Stomach smooth muscle (tissue), 2 donors: ENCODE results near the gene ZNRF1.
"Not testable (repeated sequence)": the region's sequence is repeated elsewhere in the genome, so short reads cannot be mapped to it uniquely, and the experiment has no call there.

ENCODE experiments used
- H3K27ac ChIP-seq: one replicate; pipeline ENCODE4 v1.7.0; 2013; ENCODE audit warnings: mild to moderate bottlenecking, low read length, inconsistent platforms
- H3K27me3 ChIP-seq, 2 donors: one replicate each; pipeline ENCODE4 v1.7.0; 2013; ENCODE audit warnings: low read length in 2 of 2; ENCODE audit not compliant: insufficient read depth in 2 of 2, control insufficient read depth in 1 of 2
- H3K36me3 ChIP-seq, 2 donors: one replicate each; pipeline ENCODE4 v1.7.0; 2013; ENCODE audit warnings: low read length in 2 of 2; ENCODE audit not compliant: control insufficient read depth in 2 of 2, insufficient read depth in 2 of 2
- H3K4me1 ChIP-seq: one replicate; pipeline ENCODE4 v1.7.0; 2013; ENCODE audit warnings: low read length; ENCODE audit not compliant: control insufficient read depth, insufficient read depth
- H3K4me3 ChIP-seq, 2 donors: one replicate each; pipeline ENCODE4 v1.7.0; 2013; ENCODE audit warnings: low read length in 2 of 2
- H3K9ac ChIP-seq, 2 donors: one replicate each; pipeline ENCODE4 v1.7.0; 2013; ENCODE audit warnings: low read length in 2 of 2, mild to moderate bottlenecking in 1 of 2
- H3K9me3 ChIP-seq, 2 donors: one replicate each; pipeline ENCODE4 v1.7.0; 2013; ENCODE audit warnings: low read length in 2 of 2; ENCODE audit not compliant: control insufficient read depth in 2 of 2
- donor health status: healthy.
- donor health status: Pancreatic carcinoma.

ZNRF1 gene

DNA sequence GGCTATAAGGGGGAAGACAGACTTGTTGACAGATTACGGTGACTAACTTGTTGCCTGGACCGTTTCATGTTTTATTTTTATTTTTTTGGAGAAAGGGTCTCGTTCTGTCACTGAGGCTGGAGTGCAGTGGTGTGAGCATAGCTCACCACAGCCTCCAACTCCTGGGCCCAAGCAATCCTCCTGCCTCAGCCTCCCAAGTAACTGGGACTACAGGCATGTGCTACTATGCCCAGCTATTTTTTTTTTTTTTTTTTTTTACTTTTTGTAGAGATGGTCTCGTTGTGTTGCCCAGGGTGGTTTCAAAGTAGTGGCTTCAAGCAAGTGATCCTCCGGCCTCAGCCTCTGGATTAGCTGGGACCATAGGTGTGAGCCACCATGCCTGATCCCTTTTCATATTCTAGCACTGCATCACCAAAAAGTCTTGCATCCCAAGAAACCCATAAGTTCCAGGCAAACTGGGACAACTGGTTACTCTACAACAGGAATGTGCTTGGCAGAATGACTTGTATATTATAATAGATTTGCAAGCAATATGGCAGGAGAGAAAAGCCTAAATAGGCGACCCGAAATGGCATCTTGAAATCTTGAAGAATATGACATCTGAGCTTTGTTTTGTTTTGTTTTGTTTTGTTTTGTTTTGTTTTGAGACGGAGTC, 11.7 kb upstream of the ZNRF1 start:
- no peaks in the 10 kb centered on the region for H3K36me3 ChIP-seq
- H3K4me1 ChIP-seq = peaks cover 9% of the 10 kb centered on the region
- H3K4me3 ChIP-seq = no peak overlapping the region
- no peak overlapping the region for H3K9ac ChIP-seq
- no peaks in the 10 kb centered on the region for H3K9me3 ChIP-seq
- no peak overlapping the region for H3K27ac ChIP-seq
- no peaks in the 10 kb centered on the region for H3K27me3 ChIP-seq

DNA sequence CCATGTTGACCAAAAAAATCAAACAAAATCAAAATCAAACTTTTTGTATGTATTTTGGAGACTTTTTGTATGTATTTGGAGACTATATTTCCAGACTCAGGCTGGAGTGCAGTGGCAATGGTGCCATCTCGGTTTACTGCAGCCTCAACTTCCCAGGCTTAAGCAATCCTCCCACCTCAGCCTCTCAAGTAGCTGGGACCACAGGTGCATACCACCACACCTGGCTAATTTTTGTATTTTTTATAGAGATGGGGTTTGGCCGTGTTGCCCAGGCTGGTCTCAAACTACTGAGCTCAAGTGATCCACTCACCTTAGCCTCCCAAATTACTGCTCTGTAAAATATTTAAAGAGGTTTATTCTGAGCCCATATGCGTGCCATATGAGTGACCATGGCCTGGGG, 9.0 kb upstream of the ZNRF1 start:
- not testable (repeated sequence) for H3K4me1 ChIP-seq

DNA sequence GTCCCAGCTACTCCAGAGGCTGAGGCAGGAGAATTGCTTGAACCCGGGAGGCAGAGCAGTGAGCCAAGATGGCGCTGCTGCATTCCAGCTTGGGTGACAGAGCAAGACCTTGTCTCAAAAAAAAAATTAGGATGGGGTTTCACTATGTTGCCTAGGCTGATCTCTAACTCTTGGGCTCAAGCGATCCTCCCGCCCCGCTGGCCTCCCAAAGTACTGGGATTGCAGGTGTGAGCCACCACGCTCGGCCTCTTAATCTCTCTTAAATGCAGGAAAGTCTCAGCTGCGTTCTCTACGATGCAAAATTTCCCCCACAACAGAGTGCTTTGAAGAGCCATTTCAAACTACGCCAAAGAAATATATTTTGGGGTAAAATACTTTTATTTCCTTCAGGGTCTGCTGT, 8.0 kb upstream of the ZNRF1 start:
- Histone ChIP-seq H3K27ac (no peak overlapping the region), H3K4me1 (no peaks in the 10 kb centered on the region), H3K27me3 (no peaks in the 10 kb centered on the region), H3K9me3 (no peaks in the 10 kb centered on the region), H3K9ac (no peak overlapping the region), H3K36me3 (no peaks in the 10 kb centered on the region), H3K4me3 (no peak overlapping the region)

More for the DNA sequence above, 9.0 kb upstream of the ZNRF1 start:
- not testable (repeated sequence) for H3K4me3 ChIP-seq, H3K36me3 ChIP-seq, H3K27me3 ChIP-seq, H3K9ac ChIP-seq, H3K9me3 ChIP-seq, H3K27ac ChIP-seq

DNA sequence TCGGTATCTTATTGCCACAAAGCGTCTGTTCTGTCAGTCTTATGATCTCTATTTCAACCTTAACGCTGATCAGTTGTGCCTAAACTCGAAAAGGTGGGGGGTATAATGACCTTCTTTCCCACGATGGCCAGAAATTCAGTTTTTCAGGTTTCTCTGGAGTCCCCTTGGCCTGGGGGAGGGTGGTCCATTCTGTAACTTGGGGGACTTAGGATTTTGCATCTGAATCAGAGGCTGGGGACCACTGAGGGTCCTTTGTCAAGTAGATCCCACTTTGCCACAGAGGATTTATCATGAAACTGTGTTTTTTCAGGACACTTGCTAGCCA, 7.6 kb upstream of the ZNRF1 start:
- no peak overlapping the region for H3K4me3 ChIP-seq
- H3K27ac ChIP-seq = no peak overlapping the region
- no peak overlapping the region for H3K9ac ChIP-seq
- H3K4me1 ChIP-seq = no peaks in the 10 kb centered on the region
- H3K27me3 ChIP-seq = no peaks in the 10 kb centered on the region
- H3K9me3 ChIP-seq = no peaks in the 10 kb centered on the region
- no peaks in the 10 kb centered on the region for H3K36me3 ChIP-seq

DNA sequence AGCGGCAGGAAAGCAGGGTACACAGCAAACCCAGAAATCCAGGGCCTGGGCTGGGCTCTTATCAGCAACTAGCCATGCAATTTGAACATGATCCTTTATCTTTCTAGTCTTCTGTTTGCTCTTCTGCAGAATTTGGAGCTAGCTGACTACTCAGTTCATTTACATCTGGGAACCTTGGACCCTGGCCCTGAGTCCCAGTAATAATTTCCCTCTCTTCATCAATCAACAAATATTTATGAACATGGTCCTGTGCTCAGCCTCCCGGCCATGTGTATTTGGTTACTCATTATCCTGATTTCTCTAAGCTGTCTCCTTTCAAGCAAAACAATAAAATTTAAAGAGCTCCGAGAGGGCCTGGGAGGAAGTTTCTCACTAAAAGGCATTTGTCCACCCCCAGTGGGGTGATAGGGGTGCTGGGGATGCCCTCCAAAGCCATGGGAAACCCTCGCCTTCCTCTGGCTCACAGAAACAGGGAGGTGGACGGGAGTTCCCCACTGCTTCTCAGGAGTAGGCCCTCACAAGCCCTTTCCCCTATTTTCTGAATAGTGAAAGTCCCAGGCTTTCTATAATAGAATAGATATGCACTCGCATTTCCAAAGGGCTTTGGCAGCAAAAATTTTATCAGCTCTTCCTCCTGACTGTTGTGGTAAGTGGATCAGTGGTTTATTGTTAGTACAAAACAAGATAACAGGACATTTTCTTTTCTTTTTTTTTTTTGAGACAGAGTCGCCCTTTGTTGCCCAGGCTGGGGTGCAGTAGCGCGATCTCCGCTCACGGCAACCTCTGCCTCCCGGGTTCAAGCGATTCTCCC, 7.0 kb upstream of the ZNRF1 start:
- H3K9me3 ChIP-seq = no peaks in the 10 kb centered on the region
- H3K36me3 ChIP-seq = no peaks in the 10 kb centered on the region
- H3K27me3 ChIP-seq = no peaks in the 10 kb centered on the region
- no peaks in the 10 kb centered on the region for H3K4me1 ChIP-seq
- H3K4me3 ChIP-seq = no peak overlapping the region
- H3K27ac ChIP-seq = peak overlapping the region; percentile 41
- no peak overlapping the region for H3K9ac ChIP-seq

DNA sequence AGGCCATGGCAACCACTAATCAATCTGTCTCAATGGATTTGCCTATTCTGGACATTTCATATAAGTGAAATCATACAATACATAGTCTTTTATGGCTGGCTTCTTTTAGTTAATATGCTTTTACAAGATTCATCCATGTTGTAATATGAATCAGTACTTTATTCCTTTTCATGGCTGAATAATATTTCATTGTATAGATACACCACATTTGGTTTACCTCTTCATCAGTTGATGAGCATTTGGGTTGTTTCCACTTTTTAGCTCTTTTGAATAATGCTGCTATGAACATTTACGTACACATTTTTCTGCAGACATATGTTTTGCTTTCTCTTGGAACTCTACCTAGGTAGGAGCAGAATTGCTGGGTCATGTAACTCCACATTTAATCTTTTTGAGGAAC, 2.8 kb upstream of the ZNRF1 start:
- Histone ChIP-seq H3K36me3 (no peaks in the 10 kb centered on the region), H3K9ac (no peak overlapping the region), H3K27me3 (no peaks in the 10 kb centered on the region), H3K27ac (no peak overlapping the region), H3K4me1 (peaks cover 13% of the 10 kb centered on the region), H3K9me3 (no peaks in the 10 kb centered on the region), H3K4me3 (no peak overlapping the region)

DNA sequence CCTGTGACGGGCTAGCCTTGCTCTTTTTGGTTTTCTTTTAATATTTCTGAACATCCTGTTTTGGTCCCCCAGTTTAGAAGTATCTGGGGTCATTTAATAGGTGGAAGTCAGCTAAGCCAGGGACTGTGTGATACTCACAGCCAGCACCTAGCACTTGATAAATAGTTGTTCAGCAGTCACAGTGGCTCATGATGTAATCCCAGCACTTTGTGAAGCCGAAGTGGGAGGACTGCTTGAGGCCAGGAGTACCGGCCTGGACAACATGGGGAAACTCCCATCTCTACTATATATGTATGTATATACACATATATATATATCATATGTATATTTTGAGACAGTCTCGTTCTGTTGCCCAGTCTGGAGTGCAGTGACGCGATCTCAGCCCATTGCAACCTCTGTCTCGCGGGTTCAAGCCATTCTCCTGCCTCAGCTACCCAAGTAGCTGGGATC, 1.8 kb upstream of the ZNRF1 start:
- Histone ChIP-seq H3K9me3 (no peaks in the 10 kb centered on the region), H3K4me1 (peaks cover 13% of the 10 kb centered on the region), H3K36me3 (no peaks in the 10 kb centered on the region), H3K9ac (no peak overlapping the region), H3K4me3 (no peak overlapping the region), H3K27ac (no peak overlapping the region), H3K27me3 (no peaks in the 10 kb centered on the region)

DNA sequence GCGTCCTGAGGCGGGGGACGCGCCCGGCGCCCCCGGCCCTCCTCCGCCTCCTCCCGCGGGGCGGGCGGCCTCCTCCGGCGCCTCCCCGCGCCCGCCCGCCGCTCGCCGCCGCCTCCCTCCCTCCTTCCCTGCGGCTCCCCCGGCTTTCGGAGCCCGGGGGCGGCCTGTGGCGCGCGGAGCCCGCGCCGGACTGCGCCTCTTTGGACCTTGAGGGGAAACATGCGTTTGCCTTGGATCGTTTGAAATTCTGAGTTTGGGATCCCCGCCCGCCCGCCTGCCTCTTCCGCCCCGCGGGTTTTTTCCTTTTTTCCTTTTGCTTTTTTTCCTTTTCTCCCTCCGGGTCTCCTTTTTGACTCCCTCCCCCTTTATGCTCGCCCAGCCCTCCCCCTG, 390 bp downstream of the ZNRF1 start:
- peaks cover 16% of the 10 kb centered on the region for H3K4me1 ChIP-seq
- H3K9me3 ChIP-seq = no peaks in the 10 kb centered on the region
- H3K27me3 ChIP-seq = no peaks in the 10 kb centered on the region
- peak overlapping the region; percentile 85 to 90 for H3K4me3 ChIP-seq
- H3K27ac ChIP-seq = peak overlapping the region; percentile 73
- H3K9ac ChIP-seq = peak overlapping the region; percentile 62 to 74
- H3K36me3 ChIP-seq = peaks cover 0 to 2% of the 10 kb centered on the region in 2 donors

DNA sequence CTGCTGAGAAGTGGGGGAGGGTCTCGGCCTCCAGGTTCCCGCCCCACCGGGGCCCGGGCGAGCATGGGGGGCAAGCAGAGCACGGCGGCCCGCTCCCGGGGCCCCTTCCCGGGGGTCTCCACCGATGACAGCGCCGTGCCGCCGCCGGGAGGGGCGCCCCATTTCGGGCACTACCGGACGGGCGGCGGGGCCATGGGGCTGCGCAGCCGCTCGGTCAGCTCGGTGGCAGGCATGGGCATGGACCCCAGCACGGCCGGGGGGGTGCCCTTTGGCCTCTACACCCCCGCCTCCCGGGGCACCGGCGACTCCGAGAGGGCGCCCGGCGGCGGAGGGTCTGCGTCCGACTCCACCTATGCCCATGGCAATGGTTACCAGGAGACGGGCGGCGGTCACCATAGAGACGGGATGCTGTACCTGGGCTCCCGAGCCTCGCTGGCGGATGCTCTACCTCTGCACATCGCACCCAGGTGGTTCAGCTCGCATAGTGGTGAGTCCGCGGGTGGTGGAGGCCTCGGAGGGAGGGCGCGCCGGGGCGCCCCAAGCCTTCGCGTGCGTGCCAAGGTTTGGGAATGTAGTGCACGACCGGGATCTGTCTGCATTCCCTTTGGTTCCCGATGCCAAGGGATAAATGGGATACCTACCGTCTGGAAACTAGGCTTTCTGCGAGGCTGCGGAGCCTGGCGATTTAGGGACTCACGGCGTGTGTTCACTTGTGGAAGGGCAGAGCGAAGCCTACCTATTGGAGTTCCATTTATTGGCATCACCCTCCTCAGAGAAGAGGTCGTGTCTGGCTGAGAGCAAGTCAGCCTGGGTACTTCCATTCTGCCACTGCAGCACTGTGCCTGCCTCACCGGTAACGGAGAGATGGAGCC, 1.0 kb downstream of the ZNRF1 start:
- H3K27ac ChIP-seq = peak overlapping the region; percentile 73
- peaks cover 0 to 2% of the 10 kb centered on the region in 2 donors for H3K36me3 ChIP-seq
- no peaks in the 10 kb centered on the region for H3K9me3 ChIP-seq
- peak overlapping the region; percentile 62 to 74 for H3K9ac ChIP-seq
- peaks cover 16% of the 10 kb centered on the region for H3K4me1 ChIP-seq
- H3K27me3 ChIP-seq = no peaks in the 10 kb centered on the region
- peak overlapping the region; percentile 85 to 90 for H3K4me3 ChIP-seq

DNA sequence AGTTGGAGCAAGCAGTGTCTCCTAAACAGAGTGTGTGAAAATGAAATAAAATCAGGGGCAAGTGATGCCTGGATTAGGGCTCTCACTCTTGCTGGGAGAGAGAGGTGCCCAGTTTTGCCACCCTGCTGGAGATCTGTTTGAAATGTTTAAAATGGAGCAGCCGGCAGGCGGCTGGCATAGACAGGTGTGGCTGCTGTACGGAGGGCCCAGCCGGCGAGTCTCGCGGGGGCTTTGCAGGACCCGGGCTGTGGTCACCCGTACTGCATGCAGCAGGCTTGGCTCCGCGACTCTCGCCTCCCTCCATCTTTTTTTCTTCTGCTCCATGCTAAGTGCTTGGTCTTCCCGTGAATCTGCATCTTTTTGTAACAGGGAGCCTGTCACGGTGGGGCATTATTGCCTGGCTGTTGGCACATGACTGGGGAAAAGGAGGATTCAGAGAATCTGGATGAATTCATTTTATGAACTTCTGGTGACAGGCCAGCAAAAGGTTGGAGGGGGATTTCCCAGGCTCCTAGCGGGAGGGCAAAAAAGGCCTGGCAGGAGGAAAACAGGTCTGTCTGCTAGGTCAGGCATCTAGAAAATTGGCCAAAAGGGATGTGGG, 1.8 kb downstream of the ZNRF1 start:
- Histone ChIP-seq H3K27ac (peak overlapping the region; percentile 73), H3K4me3 (peak overlapping the region; percentile 85 to 90), H3K27me3 (no peaks in the 10 kb centered on the region), H3K9ac (peak overlapping the region; percentile 62 to 74), H3K36me3 (peaks cover 0 to 2% of the 10 kb centered on the region in 2 donors), H3K9me3 (no peaks in the 10 kb centered on the region), H3K4me1 (peaks cover 16% of the 10 kb centered on the region)
